OCI-LY3 (cell line): ENCODE measurements around the gene XPNPEP3.
A peak's percentile ranks its signal among the peaks of the same experiment; 100 is the strongest.

Source experiments
- H2AFZ ChIP-seq: fragments of 200-600, 300-600 bp; shearing (Covaris generic); 2 replicates; pipeline ENCODE4 v1.6.0; 2014; ENCODE audit warnings: antibody characterized with exemption, low read depth, low read length
- H3K27ac ChIP-seq: fragments of 200-600, 300-600 bp; sonication (generic); 2 replicates; pipeline ENCODE4 v1.5.1; 2014; ENCODE audit warnings: mild to moderate bottlenecking, low read length, moderate library complexity, mixed read lengths
- H3K27me3 ChIP-seq: fragments of 200-600, 300-600 bp; sonication (generic); 2 replicates; pipeline ENCODE4 v1.6.1; 2014; ENCODE audit warnings: low read depth, low read length, mixed read lengths
- H3K36me3 ChIP-seq: fragments of 200-600, 300-600 bp; sonication (generic); replicated peaks from 2 replicates; pipeline ENCODE3; 2014; ENCODE audit warnings: low read depth, low read length, mixed read lengths
- H3K4me1 ChIP-seq: fragments of 300-600, 200-600 bp; sonication (generic); 2 replicates; pipeline ENCODE4 v1.6.1; 2014; ENCODE audit warnings: low read length, mixed read lengths
- H3K4me2 ChIP-seq: fragments of 200-600, 300-600 bp; sonication (generic); 2 replicates; pipeline ENCODE4 v1.6.1; 2014; ENCODE audit warnings: low read length, mixed read lengths
- H3K4me3 ChIP-seq: fragments of 300-600, 200-600 bp; sonication (generic); 2 replicates; pipeline ENCODE4 v1.5.1; 2014; ENCODE audit warnings: antibody characterized with exemption, mild to moderate bottlenecking, low read length, moderate library complexity
- H3K79me2 ChIP-seq: fragments of 300-600, 200-600 bp; shearing (Covaris generic); 2 replicates; pipeline ENCODE4 v1.6.1; 2014; ENCODE audit warnings: mild to moderate bottlenecking, low read length, mixed read lengths
- H3K9ac ChIP-seq: fragments of 300-600, 200-600 bp; shearing (Covaris generic); 2 replicates; pipeline ENCODE4 v1.6.0; 2014; ENCODE audit warnings: mild to moderate bottlenecking, low read length, moderate library complexity
- H3K9me3 ChIP-seq: fragments of 200-600, 300-600 bp; shearing (Covaris generic); 2 replicates; pipeline ENCODE4 v1.6.1; 2014; ENCODE audit warnings: low read length, mixed read lengths; ENCODE audit not compliant: insufficient read depth
- H4K20me1 ChIP-seq: fragments of 200-600, 300-600 bp; sonication (generic); 2 replicates; pipeline ENCODE4 v1.6.1; 2016; ENCODE audit warnings: low read length, mixed read lengths; ENCODE audit not compliant: insufficient read depth
- CTCF ChIP-seq: fragments of 200-600, 300-600 bp; sonication (generic); IDR thresholded peaks from 2 replicates; pipeline ENCODE4 v1.5.1; 2014; ENCODE audit warnings: antibody characterized with exemption, low read length, low read depth
- EZH2phosphoT487 ChIP-seq: fragments of 200-600 bp; shearing (Covaris generic); IDR thresholded peaks from 2 replicates; pipeline ENCODE4 v1.6.1; 2018; ENCODE audit warnings: antibody characterized with exemption, mixed run types, low read depth

Gene XPNPEP3

DNA sequence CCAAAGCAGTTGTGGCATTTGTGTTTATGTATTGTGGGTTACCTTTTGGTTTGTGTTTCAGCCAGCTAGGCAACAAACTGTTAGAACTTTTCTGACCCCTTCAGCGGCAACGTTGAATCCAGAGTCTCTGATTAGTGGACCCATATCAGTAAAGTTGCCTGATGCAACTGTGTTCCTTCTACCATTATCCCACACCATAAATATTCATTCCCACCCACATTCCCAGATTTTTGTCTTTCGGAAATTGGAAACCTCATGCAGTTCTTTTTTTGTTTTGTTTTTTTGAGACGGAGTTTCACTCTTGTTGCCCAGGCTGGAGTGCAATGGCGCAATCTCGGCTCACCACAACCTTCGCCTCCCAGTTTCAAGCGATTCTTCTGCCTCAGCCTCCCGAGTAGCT is 63.6 kb downstream of the XPNPEP3 start:
- H2AFZ ChIP-seq: no peak overlapping the region
- no peak overlapping the region for H3K4me3 ChIP-seq
- H3K9me3 ChIP-seq: no peaks in the 10 kb centered on the region
- peaks cover 16% of the 10 kb centered on the region for H3K36me3 ChIP-seq
- no peak overlapping the region for H3K9ac ChIP-seq
- H4K20me1 ChIP-seq: no peaks in the 10 kb centered on the region
- no peak overlapping the region for H3K27ac ChIP-seq
- H3K4me2 ChIP-seq: no peak overlapping the region
- no peaks in the 10 kb centered on the region for H3K27me3 ChIP-seq
- TF ChIP-seq EZH2phosphoT487: no peak
- TF ChIP-seq CTCF: no peak
- H3K4me1 ChIP-seq: peaks cover 3% of the 10 kb centered on the region; the same call in 1 of the 2 replicates
- H3K79me2 ChIP-seq: no peaks in the 10 kb centered on the region

DNA sequence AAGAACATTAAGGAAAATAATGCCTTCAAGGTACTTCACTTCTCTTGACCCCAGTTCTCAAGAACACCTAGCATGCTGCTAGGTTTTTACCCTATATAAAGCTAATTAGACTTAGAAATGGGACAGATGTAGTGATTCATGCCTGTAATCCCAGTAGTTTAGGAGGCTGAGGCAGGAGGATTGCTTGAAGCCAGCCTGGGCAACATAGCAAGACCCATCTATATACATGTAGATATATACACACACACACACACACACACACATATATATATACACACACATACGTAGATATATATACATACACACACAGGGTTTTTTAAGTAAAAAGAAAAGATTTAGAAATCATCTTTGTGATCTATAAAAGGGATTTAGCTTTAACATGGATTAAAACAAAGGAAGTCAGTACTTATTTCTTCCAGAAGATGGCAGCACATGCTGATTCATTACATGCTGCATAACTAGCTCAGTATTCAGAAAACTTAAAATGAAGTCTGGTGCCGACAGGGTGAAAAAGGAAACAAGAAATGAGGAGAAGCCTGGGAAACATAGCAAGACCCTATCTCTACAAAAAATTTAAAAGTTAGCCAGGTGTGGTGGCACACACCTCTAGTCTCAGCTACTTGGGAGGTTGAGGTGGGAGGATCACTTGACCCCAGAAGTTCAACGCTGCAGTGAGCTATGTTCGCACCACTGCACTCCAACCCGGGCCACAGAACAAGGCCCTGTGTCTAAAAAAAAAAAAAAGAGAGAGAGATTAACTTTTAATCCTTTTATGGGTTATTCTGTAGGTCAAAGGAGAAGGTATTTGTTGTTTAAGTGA is 65.7 kb downstream of the XPNPEP3 start:
- no peak for TF ChIP-seq EZH2phosphoT487
- peak; percentile 85 for TF ChIP-seq CTCF
- Histone ChIP-seq H3K36me3 (peaks cover 19% of the 10 kb centered on the region), H3K9ac (no peak overlapping the region), H2AFZ (no peak overlapping the region), H3K4me2 (peak overlapping the region; percentile 9; the same call in 1 of the 2 replicates), H3K79me2 (no peaks in the 10 kb centered on the region), H3K27me3 (no peaks in the 10 kb centered on the region), H4K20me1 (no peaks in the 10 kb centered on the region), H3K4me3 (no peak overlapping the region), H3K4me1 (peaks cover 3% of the 10 kb centered on the region; the same call in 1 of the 2 replicates), H3K9me3 (no peaks in the 10 kb centered on the region), H3K27ac (no peak overlapping the region)

GRCh38 chr22:40928657-40929056 is 71.7 kb downstream of the XPNPEP3 start:
- Histone ChIP-seq H3K79me2 (no peaks in the 10 kb centered on the region), H3K4me2 (no peak overlapping the region), H3K36me3 (peaks cover 19% of the 10 kb centered on the region), H3K4me1 (no peaks in the 10 kb centered on the region), H2AFZ (no peak overlapping the region), H3K27me3 (no peaks in the 10 kb centered on the region), H3K9me3 (no peaks in the 10 kb centered on the region), H3K4me3 (no peak overlapping the region), H3K9ac (no peak overlapping the region), H3K27ac (no peak overlapping the region), H4K20me1 (no peaks in the 10 kb centered on the region)
- TF ChIP-seq CTCF (no peak), EZH2phosphoT487 (no peak)

DNA sequence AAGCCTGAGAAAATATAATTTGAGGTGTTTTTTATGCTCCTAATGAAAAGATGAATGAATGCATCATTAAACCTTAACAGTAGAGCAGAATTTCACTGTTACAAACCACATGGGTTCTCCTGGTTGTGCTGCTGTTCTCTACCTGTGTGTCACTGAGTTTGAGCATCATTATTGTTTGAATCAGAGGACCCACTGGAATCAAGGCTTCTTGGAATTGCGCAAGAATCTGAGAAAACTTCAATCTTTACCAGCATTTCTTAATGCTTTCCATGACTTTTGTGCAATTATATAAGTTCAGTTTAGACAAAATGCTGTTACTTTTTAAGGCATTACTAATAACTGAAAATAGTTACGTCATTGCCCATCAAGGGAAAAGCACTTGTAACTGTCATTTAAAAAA is 75.4 kb downstream of the XPNPEP3 start:
- Histone ChIP-seq H3K36me3 (peaks cover 6% of the 10 kb centered on the region), H3K4me3 (no peak overlapping the region), H3K27me3 (no peaks in the 10 kb centered on the region), H3K79me2 (no peaks in the 10 kb centered on the region), H2AFZ (no peak overlapping the region), H3K4me1 (no peaks in the 10 kb centered on the region), H4K20me1 (no peaks in the 10 kb centered on the region), H3K9me3 (no peaks in the 10 kb centered on the region), H3K9ac (no peak overlapping the region), H3K27ac (no peak overlapping the region), H3K4me2 (no peak overlapping the region)
- TF ChIP-seq CTCF: no peak
- no peak for TF ChIP-seq EZH2phosphoT487
